NCI-H1694 (cell line): ENCODE data around the gene RBM41.

Experiments
- DNase-seq: peaks from one replicate; lab custom pipeline; 2025; lab: John Stamatoyannopoulos, UW

RBM41 gene

GRCh38 chrX:107025545-107025944 is 93.1 kb downstream of the RBM41 start:
- peak; percentile 15 for DNase-seq

GRCh38 chrX:107014936-107015335 is 103.7 kb downstream of the RBM41 start:
- DNase-seq = no peak
